GDM1 (cell line): ENCODE results near the gene CUX1.

Source experiments
- DNase-seq: peaks from one replicate; lab custom pipeline; 2025; lab: John Stamatoyannopoulos, UW

The CUX1 gene

GRCh38 chr7:101957744-101958525 lies 140.5 kb downstream of the CUX1 start:
- no peak for DNase-seq

GRCh38 chr7:101959342-101959741 lies 141.9 kb downstream of the CUX1 start:
- no peak for DNase-seq

- DNase-seq, result no peak
Observed at GRCh38 chr7:101959829-101960228, 142.4 kb downstream of the CUX1 start.

GRCh38 chr7:101960323-101960722 lies 142.9 kb downstream of the CUX1 start:
- DNase-seq, result no peak

- no peak for DNase-seq
Observed at GRCh38 chr7:101960985-101961708, 143.7 kb downstream of the CUX1 start.

- no peak for DNase-seq
Observed at GRCh38 chr7:101961811-101962210, 144.4 kb downstream of the CUX1 start.

- no peak for DNase-seq
Observed at GRCh38 chr7:101963693-101964092, 146.3 kb downstream of the CUX1 start.

- no peak for DNase-seq
Observed at GRCh38 chr7:101964680-101965452, 147.4 kb downstream of the CUX1 start.

- DNase-seq, result no peak
Observed at GRCh38 chr7:101968720-101969466, 151.5 kb downstream of the CUX1 start.

- no peak for DNase-seq
Observed at GRCh38 chr7:101969997-101970585, 152.7 kb downstream of the CUX1 start.

- no peak for DNase-seq
Observed at GRCh38 chr7:101970801-101971200, 153.4 kb downstream of the CUX1 start.

GRCh38 chr7:101971457-101971856 lies 154.0 kb downstream of the CUX1 start:
- DNase-seq, result no peak

- DNase-seq, result no peak
Observed at GRCh38 chr7:101972627-101973026, 155.2 kb downstream of the CUX1 start.

- DNase-seq, result no peak
Observed at GRCh38 chr7:101973130-101973529, 155.7 kb downstream of the CUX1 start.

GRCh38 chr7:101974393-101974792 lies 157.0 kb downstream of the CUX1 start:
- no peak for DNase-seq

GRCh38 chr7:101975046-101975445 lies 157.6 kb downstream of the CUX1 start:
- DNase-seq, result no peak

GRCh38 chr7:101976411-101976810 lies 159.0 kb downstream of the CUX1 start:
- DNase-seq, result no peak

- DNase-seq, result no peak
Observed at GRCh38 chr7:101977249-101977648, 159.8 kb downstream of the CUX1 start.

- no peak for DNase-seq
Observed at GRCh38 chr7:101978683-101979082, 161.3 kb downstream of the CUX1 start.

- no peak for DNase-seq
Observed at GRCh38 chr7:101983147-101983811, 165.9 kb downstream of the CUX1 start.
